Stimulated activated effector memory CD8-positive, alpha-beta T cell treated with anti-CD3 and anti-CD28 coated beads, Interleukin-12 subunit alpha, Interleukin-12 subunit beta, amount 100 ng/mL, for 72 hours (primary cell): Measurements from ENCODE around the gene CRELD2.
A peak's percentile ranks its signal among the peaks of the same experiment; 100 is the strongest.

Source experiments
- ATAC-seq: fragments of 150-1000 bp; cut with Tn5 transposase; 2 replicates; pipeline ENCODE4 v1.10.0; 2021
- DNase-seq, 2 donors: peaks; one replicate each; pipeline ENCODE4 v3.0.0; 2021 to 2022; ENCODE audit warnings: low spot score in 2 of 2
- H3K27ac Mint-ChIP-seq: one replicate; pipeline ENCODE4 v1.8.0; 2022; ENCODE audit warnings: mild to moderate bottlenecking, mixed read lengths
- H3K36me3 Mint-ChIP-seq: one replicate; pipeline ENCODE4 v1.8.0; 2022; ENCODE audit warnings: mild to moderate bottlenecking, mixed read lengths
- H3K4me1 Mint-ChIP-seq: one replicate; pipeline ENCODE4 v1.8.0; 2022; ENCODE audit warnings: mixed read lengths
- H3K4me3 Mint-ChIP-seq: one replicate; pipeline ENCODE4 v1.8.0; 2022; ENCODE audit warnings: mild to moderate bottlenecking, mixed read lengths
- H3K9me3 Mint-ChIP-seq: one replicate; pipeline ENCODE4 v1.8.0; 2022; ENCODE audit warnings: mixed read lengths

Gene CRELD2

DNA sequence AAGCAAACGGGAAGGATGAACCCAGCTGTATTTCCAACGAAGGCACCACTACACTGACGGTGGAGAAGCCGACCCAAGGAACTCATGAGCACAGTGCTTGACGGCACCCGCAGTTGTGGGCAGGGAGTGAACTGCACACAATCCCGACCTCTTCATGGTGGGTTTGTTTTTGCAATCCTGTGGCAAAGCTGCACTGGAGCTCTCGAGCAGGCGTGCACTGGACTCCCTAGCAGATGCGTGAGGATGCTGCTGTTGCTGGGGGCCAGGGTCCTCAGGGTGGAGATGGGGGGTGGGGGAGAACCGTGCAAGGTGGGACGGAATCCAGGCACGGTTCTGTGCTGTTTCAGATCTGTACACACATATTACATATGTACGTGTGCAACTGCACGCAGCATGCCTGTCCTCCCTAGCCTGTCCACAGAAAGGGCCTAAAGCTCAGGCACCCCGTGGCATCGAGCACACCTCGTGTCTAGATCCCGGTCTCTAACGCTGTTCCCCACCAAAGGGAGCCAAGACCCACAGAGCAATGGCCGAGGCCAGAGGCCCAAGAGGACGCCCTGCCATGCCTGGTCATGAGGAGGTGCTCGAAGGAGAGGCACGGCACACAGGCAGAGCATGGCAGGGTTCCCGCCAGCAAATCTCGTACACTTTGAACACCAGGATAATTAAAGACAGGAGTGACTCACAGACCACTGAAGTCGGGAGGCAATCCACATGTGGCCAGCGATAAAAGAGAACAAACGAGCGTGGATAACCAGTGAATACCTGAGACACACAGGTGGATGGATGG is 17.8 kb upstream of the CRELD2 start:
- Mint-ChIP-seq H3K4me3 (no peak overlapping the region), H3K27ac (no peak overlapping the region), H3K9me3 (no peaks in the 10 kb centered on the region), H3K4me1 (peaks cover 10% of the 10 kb centered on the region), H3K36me3 (peaks cover 67% of the 10 kb centered on the region)
- no peak for DNase-seq
- no peak for ATAC-seq

DNA sequence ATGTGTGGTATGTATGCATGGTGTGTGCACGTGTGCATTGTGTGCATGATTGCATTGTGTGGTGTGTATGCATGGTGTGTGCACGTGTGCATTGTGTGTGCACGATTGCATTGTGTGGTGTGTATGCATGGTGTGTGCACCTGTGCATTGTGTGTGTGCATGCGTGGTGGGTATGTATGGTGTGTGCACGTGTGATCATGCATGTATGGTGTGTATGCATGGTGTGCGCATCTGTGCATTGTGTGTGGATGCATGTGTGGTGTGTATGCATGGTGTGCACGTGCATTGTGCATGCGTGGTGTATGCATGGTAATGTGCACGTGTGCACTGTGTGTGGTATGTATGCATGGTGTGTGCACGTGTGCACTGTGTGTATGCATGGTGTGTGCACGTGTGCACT is 17.0 kb upstream of the CRELD2 start:
- Mint-ChIP-seq H3K4me1 (peaks cover 10% of the 10 kb centered on the region), H3K27ac (no peak overlapping the region), H3K36me3 (peaks cover 69% of the 10 kb centered on the region), H3K4me3 (no peak overlapping the region), H3K9me3 (no peaks in the 10 kb centered on the region)
- DNase-seq (no peak), ATAC-seq (no peak)

DNA sequence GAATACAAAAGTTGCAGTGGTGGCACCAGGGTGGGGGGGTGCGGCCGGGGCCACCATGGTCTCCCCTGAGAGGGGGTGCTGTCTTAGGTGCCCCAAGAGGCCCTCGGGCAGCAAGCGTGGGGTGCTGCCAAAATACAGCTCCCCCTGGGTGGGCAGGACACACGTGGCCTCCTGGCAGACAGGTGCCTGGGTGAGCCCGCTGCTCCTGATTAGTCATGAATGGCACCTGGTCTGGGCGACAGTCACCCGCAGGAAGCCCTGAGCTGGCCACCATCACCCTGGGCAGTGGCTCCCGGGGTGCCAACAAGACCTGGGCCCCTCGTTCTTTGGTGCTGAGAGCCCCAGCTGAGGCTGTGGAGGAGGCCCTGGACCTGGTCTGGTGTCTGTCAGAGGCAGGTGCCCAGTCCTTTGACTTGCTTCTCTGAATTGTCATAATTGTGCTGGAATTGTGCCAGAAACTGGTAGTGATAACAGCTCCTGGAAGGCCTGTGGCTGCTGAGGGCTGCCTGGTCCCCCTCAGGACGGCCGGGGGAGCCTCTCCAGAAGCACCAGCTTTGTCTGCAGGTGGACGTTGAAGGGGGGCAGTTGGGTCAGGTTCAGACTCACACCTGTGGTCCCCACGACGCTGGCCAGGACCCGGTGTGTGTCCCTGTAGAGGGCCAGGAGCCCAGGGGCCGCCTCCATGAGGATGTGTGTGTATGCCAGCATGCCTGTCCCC is 15.0 kb upstream of the CRELD2 start:
- ATAC-seq (no peak), DNase-seq (no peak)
- Mint-ChIP-seq H3K9me3 (no peaks in the 10 kb centered on the region), H3K36me3 (peaks cover 74% of the 10 kb centered on the region), H3K4me1 (peaks cover 21% of the 10 kb centered on the region), H3K4me3 (no peak overlapping the region), H3K27ac (no peak overlapping the region)

DNA sequence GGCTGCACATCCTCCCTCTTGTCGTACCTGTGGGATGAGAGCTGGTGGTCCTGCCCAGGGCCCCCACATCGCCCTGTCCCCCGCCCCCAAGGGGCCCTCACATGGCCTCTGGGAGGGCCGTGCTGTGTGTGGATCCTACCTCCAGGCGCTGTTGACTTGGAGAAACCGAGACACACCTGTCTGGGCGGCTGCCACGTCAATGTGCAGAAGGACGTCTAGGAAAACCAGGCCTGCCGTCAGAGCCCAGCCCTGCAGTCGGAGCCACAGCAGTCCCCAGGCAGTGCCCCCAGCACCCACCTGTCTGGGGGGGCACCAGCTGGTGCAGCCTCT is 14.4 kb upstream of the CRELD2 start:
- H3K9me3 Mint-ChIP-seq = no peaks in the 10 kb centered on the region
- no peak overlapping the region for H3K4me3 Mint-ChIP-seq
- H3K4me1 Mint-ChIP-seq = peaks cover 21% of the 10 kb centered on the region
- no peak for DNase-seq
- peaks cover 75% of the 10 kb centered on the region for H3K36me3 Mint-ChIP-seq
- no peak overlapping the region for H3K27ac Mint-ChIP-seq
- ATAC-seq = no peak

DNA sequence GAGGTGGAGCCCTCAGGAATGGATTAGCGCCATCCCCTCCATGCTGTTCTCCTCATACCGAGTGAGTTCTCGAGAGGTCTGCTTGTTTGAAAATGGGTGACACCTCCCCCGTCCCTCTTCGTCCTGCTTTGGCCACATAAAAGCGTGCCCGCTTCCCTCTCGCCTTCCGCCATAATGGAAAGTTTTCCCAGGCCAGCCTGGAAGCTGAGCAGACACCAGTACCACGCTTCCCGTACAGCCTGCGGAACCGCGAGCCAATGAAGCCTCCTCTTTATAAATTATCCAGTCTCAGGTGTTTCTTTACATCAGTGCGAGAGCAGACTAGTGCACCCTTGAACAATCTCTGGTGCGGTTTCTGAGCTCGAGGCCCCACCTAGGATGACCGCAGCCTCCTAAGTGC is 13.0 kb upstream of the CRELD2 start:
- Mint-ChIP-seq H3K9me3 (no peaks in the 10 kb centered on the region), H3K4me1 (peaks cover 21% of the 10 kb centered on the region), H3K4me3 (no peak overlapping the region), H3K27ac (peak overlapping the region; percentile 40), H3K36me3 (peaks cover 73% of the 10 kb centered on the region)
- ATAC-seq (no peak), DNase-seq (no peak)

DNA sequence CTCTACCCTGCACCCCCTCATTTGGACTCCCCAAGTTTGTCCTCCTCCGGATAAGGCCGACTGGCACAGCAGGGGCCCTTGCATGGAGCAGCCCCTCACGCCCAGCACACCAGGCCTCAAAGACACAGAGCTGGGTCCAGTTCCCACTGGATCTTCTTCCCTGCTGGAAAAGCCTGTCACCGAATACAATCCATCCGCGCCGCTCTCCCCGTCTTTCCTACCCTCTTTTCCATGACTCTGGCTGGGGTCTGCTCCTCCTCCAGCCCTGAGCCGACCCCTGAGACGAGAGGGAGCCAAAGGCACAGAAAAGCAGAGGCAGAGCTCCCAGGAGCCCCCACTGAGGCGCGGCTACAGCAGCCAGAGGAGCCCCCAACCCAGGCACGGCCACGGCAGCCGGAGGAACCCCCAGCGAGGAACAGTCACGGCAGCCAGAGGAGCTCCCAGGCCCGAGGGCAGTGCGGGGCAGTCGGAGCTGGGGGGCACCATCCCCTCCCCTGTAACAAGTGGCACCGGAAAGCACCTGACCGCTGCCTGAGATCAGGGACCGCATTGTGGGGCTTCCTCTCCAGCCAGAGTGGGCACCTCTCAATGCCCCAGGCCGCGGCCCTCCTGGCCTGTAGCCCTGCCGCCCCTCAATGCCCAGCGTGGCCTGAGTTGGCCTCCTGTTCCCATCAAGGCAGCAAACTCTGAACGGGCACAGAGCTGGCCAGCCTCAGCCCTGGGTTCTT is 12.2 kb upstream of the CRELD2 start:
- no peaks in the 10 kb centered on the region for H3K9me3 Mint-ChIP-seq
- peaks cover 71% of the 10 kb centered on the region for H3K36me3 Mint-ChIP-seq
- H3K27ac Mint-ChIP-seq = peak overlapping the region; percentile 91
- H3K4me3 Mint-ChIP-seq = no peak overlapping the region
- DNase-seq (no peak), ATAC-seq (no peak)
- H3K4me1 Mint-ChIP-seq = peaks cover 14% of the 10 kb centered on the region

DNA sequence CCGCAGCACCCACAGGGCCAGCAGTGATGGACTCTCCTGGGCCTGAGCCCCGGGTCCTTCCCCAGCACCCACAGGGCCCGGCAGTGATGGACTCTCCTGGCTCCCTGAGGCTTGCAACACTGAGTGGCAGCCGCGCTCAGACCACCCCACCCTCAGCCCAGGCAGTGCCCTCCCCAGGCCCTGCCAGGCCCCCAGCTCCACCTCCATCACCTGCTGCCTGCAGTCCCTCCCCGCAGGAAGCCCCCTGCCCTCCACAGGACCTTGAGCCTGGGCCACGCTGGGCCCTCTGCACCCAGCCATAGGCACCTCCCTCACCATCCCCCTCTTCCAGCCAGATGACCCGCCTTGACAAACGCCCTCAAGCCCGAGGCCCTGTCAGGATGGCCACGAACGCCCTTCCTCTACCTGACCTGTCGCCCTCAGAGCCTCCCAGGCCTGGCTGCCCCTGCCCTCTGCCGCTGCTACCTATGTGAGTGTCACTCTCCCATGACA is 11.6 kb upstream of the CRELD2 start:
- Mint-ChIP-seq H3K36me3 (peaks cover 68% of the 10 kb centered on the region), H3K27ac (peak overlapping the region; percentile 91), H3K4me3 (no peak overlapping the region), H3K4me1 (peaks cover 11% of the 10 kb centered on the region), H3K9me3 (no peaks in the 10 kb centered on the region)
- DNase-seq (no peak), ATAC-seq (no peak)

DNA sequence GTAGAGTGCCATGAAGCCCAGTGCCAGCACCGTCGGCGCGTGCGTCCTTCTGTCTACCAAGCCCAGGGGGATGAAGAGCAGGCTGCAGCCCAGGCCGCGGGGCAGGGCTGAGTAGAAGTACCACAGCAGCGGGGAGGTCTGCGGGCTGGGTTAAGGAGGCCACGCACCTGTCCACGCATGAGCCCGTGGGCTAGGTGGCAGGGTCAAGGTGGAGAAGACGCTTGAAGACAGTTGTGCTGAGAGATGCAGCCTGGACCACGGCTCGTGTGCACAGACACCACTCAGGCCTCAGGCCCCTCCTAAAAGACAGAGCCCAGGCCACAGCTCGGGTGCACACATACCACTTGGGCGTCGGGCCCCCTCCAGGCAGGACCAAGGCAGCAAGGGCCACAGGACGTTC is 10.6 kb upstream of the CRELD2 start:
- Mint-ChIP-seq H3K36me3 (peaks cover 75% of the 10 kb centered on the region), H3K9me3 (no peaks in the 10 kb centered on the region), H3K4me3 (no peak overlapping the region), H3K27ac (peak overlapping the region; percentile 91), H3K4me1 (peaks cover 11% of the 10 kb centered on the region)
- DNase-seq (no peak), ATAC-seq (no peak)

DNA sequence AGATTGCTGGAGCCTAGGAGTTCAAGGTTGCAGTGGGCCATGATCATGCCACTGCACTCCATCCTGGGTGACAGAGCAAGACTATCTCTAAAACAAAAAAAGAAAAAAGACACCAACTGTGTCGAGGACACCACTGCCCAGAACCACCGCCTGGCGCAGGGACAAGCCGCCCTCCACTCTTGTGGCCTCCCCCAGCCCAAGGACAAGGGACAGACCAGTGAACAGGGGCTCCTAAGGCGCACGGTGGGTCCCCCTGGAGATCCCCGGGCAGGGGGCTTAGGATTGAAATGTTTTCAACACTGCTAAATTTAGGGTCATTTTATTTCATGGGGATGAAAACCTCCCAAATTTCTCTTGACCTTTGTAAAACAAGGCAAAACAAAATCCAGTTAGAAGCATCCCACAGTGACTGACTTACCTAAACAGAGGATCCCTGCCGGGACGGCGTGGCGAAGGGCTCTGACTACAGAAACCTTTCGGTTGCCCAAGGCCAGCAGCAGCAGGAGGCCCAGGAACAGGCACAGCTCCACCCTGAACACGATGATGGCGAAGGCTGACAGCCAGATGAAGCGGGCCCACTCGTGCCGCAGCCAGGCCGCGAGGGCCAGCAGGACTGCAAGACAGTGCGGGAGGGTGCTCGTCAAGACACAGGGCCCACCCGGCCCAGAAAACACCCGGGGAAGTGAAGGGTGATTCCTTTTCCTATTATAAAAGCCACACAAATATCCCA is 8.8 kb upstream of the CRELD2 start:
- DNase-seq (no peak), ATAC-seq (no peak)
- Mint-ChIP-seq H3K36me3 (peaks cover 72% of the 10 kb centered on the region), H3K9me3 (no peaks in the 10 kb centered on the region), H3K4me3 (no peak overlapping the region), H3K4me1 (peaks cover 11% of the 10 kb centered on the region), H3K27ac (no peak overlapping the region)

DNA sequence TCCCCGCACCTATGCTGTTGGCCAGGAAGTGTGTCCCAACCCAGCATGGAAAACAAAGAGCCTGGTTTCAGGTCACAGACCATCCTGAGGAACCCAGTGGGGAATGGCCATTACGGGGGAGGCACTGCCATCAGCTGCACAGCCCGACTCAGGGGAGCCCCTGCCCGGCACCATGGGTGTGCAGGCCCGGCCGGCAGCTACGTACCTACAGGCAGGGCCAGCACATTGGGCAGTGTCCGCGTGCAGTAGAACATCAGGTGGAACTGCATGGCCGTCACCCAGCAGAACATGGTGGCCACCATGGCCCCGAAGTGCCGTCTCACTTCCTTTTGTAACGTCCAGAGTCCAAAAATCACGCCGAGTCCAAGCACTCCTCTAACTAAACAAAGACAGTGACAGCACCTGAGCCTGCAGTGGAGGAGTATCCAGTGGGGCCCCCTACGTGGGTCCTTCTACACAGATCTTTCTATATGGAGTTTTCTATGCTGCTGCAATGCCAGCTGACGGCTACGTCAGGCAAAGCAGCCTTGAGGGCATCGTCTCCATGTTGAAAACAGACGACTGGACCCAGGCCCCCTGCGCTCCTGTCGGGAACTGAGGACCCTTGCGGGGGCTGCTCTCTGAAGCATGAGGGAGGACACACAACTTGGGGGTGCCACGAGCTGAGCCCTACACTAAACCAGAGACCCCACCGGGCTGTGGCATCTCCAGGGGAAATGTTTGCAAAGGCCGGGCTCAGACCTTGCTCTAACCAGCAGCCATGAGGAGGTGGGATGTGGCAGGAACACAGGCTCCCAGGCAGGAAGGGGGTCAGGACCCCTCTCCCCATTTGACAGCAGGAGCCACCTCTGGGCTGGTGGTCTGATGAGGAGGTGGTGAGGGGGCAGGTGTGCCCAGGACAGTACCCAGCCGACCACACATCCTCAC is 7.9 kb upstream of the CRELD2 start:
- no peak overlapping the region for H3K27ac Mint-ChIP-seq
- H3K4me1 Mint-ChIP-seq = peaks cover 11% of the 10 kb centered on the region
- no peaks in the 10 kb centered on the region for H3K9me3 Mint-ChIP-seq
- no peak for ATAC-seq
- DNase-seq = no peak
- H3K36me3 Mint-ChIP-seq = peaks cover 65% of the 10 kb centered on the region
- H3K4me3 Mint-ChIP-seq = no peak overlapping the region

DNA sequence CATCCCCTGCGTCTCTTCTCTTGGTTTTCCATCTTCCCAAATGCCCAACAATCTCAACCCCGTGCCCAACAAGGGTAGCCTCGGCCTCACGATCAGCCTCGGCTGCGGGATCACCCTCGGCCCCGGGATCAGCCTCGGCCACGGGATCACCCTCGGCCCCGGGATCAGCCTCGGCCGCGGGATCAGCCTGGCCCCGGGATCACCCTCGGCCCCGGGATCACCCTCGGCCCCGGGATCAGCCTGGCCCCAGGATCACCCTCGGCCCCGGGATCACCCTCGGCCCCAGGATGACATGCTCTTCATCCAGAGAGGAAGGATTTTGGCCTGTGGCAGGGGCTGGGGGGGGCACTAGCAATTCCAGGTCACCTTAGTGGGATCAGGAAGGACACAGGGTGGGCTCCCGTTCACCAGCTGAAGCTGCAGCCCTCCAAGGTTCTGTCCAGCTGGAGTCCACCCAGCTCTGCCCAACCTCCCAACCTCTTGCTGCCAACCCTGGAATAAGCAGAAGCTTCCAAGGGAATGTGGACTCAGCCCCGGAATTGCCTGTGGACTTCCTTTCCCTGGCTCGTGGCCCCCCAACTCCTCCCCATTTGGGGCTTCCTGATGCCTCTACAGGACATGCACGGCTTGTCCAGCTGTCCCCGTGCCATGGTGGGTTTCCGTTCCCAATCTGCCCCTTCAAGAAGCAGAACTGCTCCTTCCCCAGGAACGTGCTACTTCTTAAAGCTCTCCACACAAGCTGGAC is 6.4 kb upstream of the CRELD2 start:
- DNase-seq (no peak), ATAC-seq (no peak)
- Mint-ChIP-seq H3K4me3 (no peak overlapping the region), H3K27ac (no peak overlapping the region), H3K4me1 (peaks cover 16% of the 10 kb centered on the region), H3K36me3 (peaks cover 54% of the 10 kb centered on the region), H3K9me3 (no peaks in the 10 kb centered on the region)

DNA sequence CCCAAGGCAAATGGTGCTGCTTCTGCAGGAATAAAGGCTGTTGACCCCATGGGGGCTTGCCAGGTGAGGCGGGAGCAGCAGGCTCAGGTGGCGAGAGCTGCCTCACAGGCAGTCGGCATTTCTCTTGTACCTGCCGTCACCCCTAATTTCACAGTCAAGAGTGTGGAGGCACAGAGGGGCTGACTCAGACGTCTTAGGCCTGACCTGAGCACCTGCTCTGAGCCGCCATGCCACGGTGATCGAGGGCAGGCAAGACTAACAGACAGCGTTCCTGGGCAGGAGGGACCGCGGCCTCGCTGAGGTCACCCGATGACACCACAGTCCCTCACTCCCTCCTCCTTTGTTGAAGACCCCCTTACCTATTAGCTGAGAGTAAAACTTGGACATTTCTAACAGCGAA is 5.4 kb upstream of the CRELD2 start:
- Mint-ChIP-seq H3K27ac (no peak overlapping the region), H3K4me3 (no peak overlapping the region), H3K4me1 (peaks cover 12% of the 10 kb centered on the region)

DNA sequence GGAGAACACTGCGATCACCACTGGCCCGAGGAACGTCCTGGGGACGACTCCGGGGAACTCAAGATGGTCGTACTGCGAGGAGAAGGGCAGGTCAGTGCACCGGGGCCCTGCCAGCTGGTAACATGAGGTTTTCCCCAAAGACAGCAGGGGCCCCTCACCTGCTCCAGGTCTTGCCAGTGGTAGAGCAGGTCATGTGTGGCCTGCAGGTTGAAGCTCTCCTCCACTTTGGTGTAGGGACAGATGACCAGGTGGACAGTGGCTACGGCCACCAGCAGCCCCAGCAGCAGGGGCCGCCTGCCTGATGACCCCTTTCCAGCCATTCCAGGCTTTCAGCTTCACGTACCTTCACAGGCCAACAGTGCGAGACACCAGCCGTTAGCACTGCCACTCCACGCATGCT is 5.0 kb upstream of the CRELD2 start:
- H3K4me3 Mint-ChIP-seq = no peak overlapping the region
- peaks cover 40% of the 10 kb centered on the region for H3K36me3 Mint-ChIP-seq
- no peaks in the 10 kb centered on the region for H3K9me3 Mint-ChIP-seq

More for the DNA sequence above, 5.4 kb upstream of the CRELD2 start:
- DNase-seq (no peak), ATAC-seq (no peak)
- Mint-ChIP-seq H3K36me3 (peaks cover 45% of the 10 kb centered on the region), H3K9me3 (no peaks in the 10 kb centered on the region)

DNA sequence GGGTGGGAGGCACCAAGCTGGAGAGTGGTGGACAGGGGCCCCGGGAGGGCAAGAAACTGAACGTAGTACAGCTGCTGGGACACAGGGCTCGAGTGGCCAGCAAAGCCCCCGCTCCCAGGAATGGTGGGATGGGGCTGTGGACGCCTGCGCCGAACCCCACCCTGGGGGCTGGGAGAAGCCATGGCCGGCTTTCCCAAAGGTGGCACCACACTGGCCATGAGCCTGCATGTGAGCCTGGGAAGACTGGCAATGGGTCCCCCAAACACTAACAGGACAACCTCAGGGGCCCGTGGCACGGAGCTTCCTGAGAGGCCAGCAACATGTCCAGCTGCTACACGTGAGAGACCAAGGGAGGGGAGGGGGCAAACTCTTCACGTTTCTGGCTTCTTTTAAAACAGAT is 4.2 kb upstream of the CRELD2 start:
- Mint-ChIP-seq H3K4me1 (peaks cover 13% of the 10 kb centered on the region), H3K9me3 (no peaks in the 10 kb centered on the region), H3K4me3 (no peak overlapping the region), H3K36me3 (peaks cover 33% of the 10 kb centered on the region), H3K27ac (no peak overlapping the region)
- DNase-seq = no peak
- no peak for ATAC-seq

More for the DNA sequence above, 5.0 kb upstream of the CRELD2 start:
- DNase-seq = no peak
- Mint-ChIP-seq H3K27ac (no peak overlapping the region), H3K4me1 (peaks cover 12% of the 10 kb centered on the region)
- ATAC-seq = no peak
